CD14-positive monocyte (primary cell): Measurements from ENCODE around the gene B4GALNT4. TPM values are rescaled to one million over a fixed set of nuclear protein-coding genes. Genes with fewer than 3 reads are reported as not detected.
A peak's percentile ranks its signal among the peaks of the same experiment; 100 is the strongest.

Experiments
- DNase-seq, 3 donors: peaks; one replicate each; pipeline ENCODE4 v3.0.0-alpha.2; 2011 to 2022
- H2AFZ ChIP-seq: 2 replicates; pipeline ENCODE4 v1.6.0; 2012; ENCODE audit warnings: mild to moderate bottlenecking, low read depth, low read length, inconsistent platforms; ENCODE audit not compliant: insufficient read depth, poor library complexity, severe bottlenecking
- H3K27ac ChIP-seq, 2 donors: 1 replicate in 1 of 2; 2 replicates in 1 of 2; pipeline ENCODE4 v1.5.1; 2012 to 2013; ENCODE audit warnings: low read length in 2 of 2, control low read depth in 1 of 2, inconsistent platforms in 1 of 2, low read depth in 1 of 2, mild to moderate bottlenecking in 1 of 2
- H3K27me3 ChIP-seq, 2 donors: one replicate each; pipeline versions ENCODE4 v1.6.0 to v1.6.1; 2011 to 2013; ENCODE audit warnings: low read length in 2 of 2; ENCODE audit not compliant: control insufficient read depth in 2 of 2, insufficient read depth in 2 of 2
- H3K36me3 ChIP-seq, 2 donors: replicated peaks in 1 of 2; 1 replicate in 1 of 2; 2 replicates in 1 of 2; pipeline versions ENCODE4 v1.5.1 to v1.6.1; 2012 to 2013; ENCODE audit warnings: low read length in 2 of 2, control low read depth in 1 of 2, inconsistent platforms in 1 of 2, mild to moderate bottlenecking in 1 of 2; ENCODE audit not compliant: insufficient read depth in 2 of 2, control insufficient read depth in 1 of 2
- H3K4me1 ChIP-seq, 2 donors: 1 replicate in 1 of 2; 2 replicates in 1 of 2; pipeline versions ENCODE4 v1.5.1 to v1.6.1; 2012 to 2013; ENCODE audit warnings: low read length in 2 of 2, control low read depth in 1 of 2, inconsistent platforms in 1 of 2, mild to moderate bottlenecking in 1 of 2, moderate library complexity in 1 of 2; ENCODE audit not compliant: insufficient read depth in 2 of 2, control insufficient read depth in 1 of 2
- H3K4me2 ChIP-seq: replicated peaks from 2 replicates; pipeline ENCODE3; 2012; ENCODE audit warnings: low read length, moderate library complexity, mild to moderate bottlenecking; ENCODE audit not compliant: poor library complexity, severe bottlenecking; ENCODE audit errors: extremely low read depth
- H3K4me3 ChIP-seq, 3 experiments: fragments of 200-600 bp in 1 of 3; sonication (generic) in 1 of 3; replicated peaks in 1 of 3; 1 replicate in 2 of 3; 2 replicates in 1 of 3; pipeline ENCODE4 v1.5.1; 2011 to 2013; ENCODE audit warnings: low read length in 3 of 3, mild to moderate bottlenecking in 3 of 3, control low read depth in 2 of 3, low read depth in 2 of 3, inconsistent platforms in 1 of 3, moderate library complexity in 1 of 3
- H3K79me2 ChIP-seq: 2 replicates; pipeline ENCODE4 v1.6.0; 2012; ENCODE audit warnings: mild to moderate bottlenecking, control low read depth, inconsistent platforms, low read length, moderate library complexity; ENCODE audit not compliant: insufficient read depth
- H3K9ac ChIP-seq: 2 replicates; pipeline ENCODE4 v1.6.0; 2017; ENCODE audit warnings: low read length, mild to moderate bottlenecking; ENCODE audit not compliant: insufficient read depth, poor library complexity, severe bottlenecking
- H3K9me3 ChIP-seq, 2 donors: replicated peaks in 1 of 2; 1 replicate in 1 of 2; 2 replicates in 1 of 2; pipeline versions ENCODE4 v1.5.1 to v1.6.1; 2012 to 2013; ENCODE audit warnings: low read length in 2 of 2, control low read depth in 1 of 2; ENCODE audit not compliant: control insufficient read depth in 1 of 2, insufficient read depth in 1 of 2
- H4K20me1 ChIP-seq: 2 replicates; pipeline ENCODE4 v1.6.0; 2012; ENCODE audit warnings: mild to moderate bottlenecking, low read length, control low read depth, moderate library complexity; ENCODE audit not compliant: insufficient read depth
- H3K27ac Mint-ChIP-seq, 7 donors: one replicate each; pipeline ENCODE4 v1.8.0; 2020; ENCODE audit warnings: mild to moderate bottlenecking in 7 of 7, mixed read lengths in 7 of 7, moderate library complexity in 6 of 7, inconsistent platforms in 2 of 7
- H3K27me3 Mint-ChIP-seq, 3 donors: one replicate each; pipeline ENCODE4 v1.8.0; 2021 to 2022; ENCODE audit warnings: low read depth in 3 of 3, mild to moderate bottlenecking in 3 of 3, mixed read lengths in 3 of 3, moderate library complexity in 3 of 3, inconsistent platforms in 1 of 3
- H3K36me3 Mint-ChIP-seq, 2 donors: one replicate each; pipeline ENCODE4 v1.8.0; 2020; ENCODE audit warnings: mixed read lengths in 2 of 2, inconsistent platforms in 1 of 2, mild to moderate bottlenecking in 1 of 2
- H3K4me1 Mint-ChIP-seq: one replicate; pipeline ENCODE4 v1.8.0; 2020; ENCODE audit warnings: mild to moderate bottlenecking, mixed read lengths
- H3K4me3 Mint-ChIP-seq, 2 donors: one replicate each; pipeline ENCODE4 v1.8.0; 2020; ENCODE audit warnings: mild to moderate bottlenecking in 2 of 2, mixed read lengths in 2 of 2, moderate library complexity in 1 of 2
- H3K9me3 Mint-ChIP-seq, 7 donors: one replicate each; pipeline ENCODE4 v1.8.0; 2020 to 2022; ENCODE audit warnings: mixed read lengths in 7 of 7, mild to moderate bottlenecking in 6 of 7, moderate library complexity in 6 of 7, inconsistent platforms in 2 of 7
- WGBS: methylation state at CpG from one replicate; pipeline ENCODE4 v1.1.5; 2013; ENCODE audit warnings: missing lambda C conversion rate; ENCODE audit not compliant: insufficient coverage; 5-methylcytosine and 5-hydroxymethylcytosine counted together
- intact Hi-C, 2 donors: fragments of 100-400 bp; cut with micrococcal nuclease; formaldehyde crosslinking; loops; one replicate each; pipeline versions ENCODE4 v1.15.0 to v1.15.1; 2023
- polyA plus RNA-seq, 3 donors: library from polyadenylated mRNA; depleted of rRNA in 1 of 3; unstranded in 2 of 3; stranded (reverse) in 1 of 3; fragments of 300-500 nt in 2 of 3; fragments of >200 nt in 1 of 3; fragmentation: Illumina TruSeq in 2 of 3; gene quantifications; 1 replicate in 2 of 3; 2 replicates in 1 of 3; pipeline ENCODE4 v1.2.3, GENCODE V29; 2012 to 2021
- TF ChIP-seq, protein P1 (sequence below): fragments of 200-600 bp; IDR thresholded peaks from one replicate; pipeline ENCODE4 v1.8.0; 2022; ENCODE audit warnings: antibody characterized with exemption, mild to moderate bottlenecking

Gene B4GALNT4
- polyA plus RNA-seq, 3 donors, result not detected

- Histone ChIP-seq H3K79me2 (no peaks in the 10 kb centered on the region), H3K36me3 (peaks cover 0 to 2% of the 10 kb centered on the region in 2 donors), H3K27me3 (no peaks in the 10 kb centered on the region), H4K20me1 (peaks cover 2% of the 10 kb centered on the region), H3K4me2 (no peak overlapping the region), H3K9me3 (peaks cover 4 to 6% of the 10 kb centered on the region in 2 donors), H3K9ac (no peak overlapping the region), H2AFZ (no peak overlapping the region), H3K4me3 (no peak overlapping the region), H3K27ac (no peak overlapping the region), H3K4me1 (peaks cover 15 to 21% of the 10 kb centered on the region in 2 donors)
- peak overlapping the region in 5 of 7 donors; percentile 28 to 68 (median 46) for H3K27ac Mint-ChIP-seq
- no peaks in the 10 kb centered on the region for H3K36me3 Mint-ChIP-seq
- intact Hi-C loops, result loop anchor here in 1 of 2 donors (5.0 kb wide), 2 partner anchors 103 to 167 kb away; partner anchors contain the start of genes PSMD13, RNH1 and SIRT3
- DNase-seq, result no peak
- peaks cover 7% of the 10 kb centered on the region for H3K4me1 Mint-ChIP-seq
- TF ChIP-seq, protein P1, sequence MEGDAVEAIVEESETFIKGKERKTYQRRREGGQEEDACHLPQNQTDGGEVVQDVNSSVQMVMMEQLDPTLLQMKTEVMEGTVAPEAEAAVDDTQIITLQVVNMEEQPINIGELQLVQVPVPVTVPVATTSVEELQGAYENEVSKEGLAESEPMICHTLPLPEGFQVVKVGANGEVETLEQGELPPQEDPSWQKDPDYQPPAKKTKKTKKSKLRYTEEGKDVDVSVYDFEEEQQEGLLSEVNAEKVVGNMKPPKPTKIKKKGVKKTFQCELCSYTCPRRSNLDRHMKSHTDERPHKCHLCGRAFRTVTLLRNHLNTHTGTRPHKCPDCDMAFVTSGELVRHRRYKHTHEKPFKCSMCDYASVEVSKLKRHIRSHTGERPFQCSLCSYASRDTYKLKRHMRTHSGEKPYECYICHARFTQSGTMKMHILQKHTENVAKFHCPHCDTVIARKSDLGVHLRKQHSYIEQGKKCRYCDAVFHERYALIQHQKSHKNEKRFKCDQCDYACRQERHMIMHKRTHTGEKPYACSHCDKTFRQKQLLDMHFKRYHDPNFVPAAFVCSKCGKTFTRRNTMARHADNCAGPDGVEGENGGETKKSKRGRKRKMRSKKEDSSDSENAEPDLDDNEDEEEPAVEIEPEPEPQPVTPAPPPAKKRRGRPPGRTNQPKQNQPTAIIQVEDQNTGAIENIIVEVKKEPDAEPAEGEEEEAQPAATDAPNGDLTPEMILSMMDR, result no peak
- 97% methylated on average over 7 of the region's 14 CpGs for WGBS
- H3K27me3 Mint-ChIP-seq, result peaks cover 1 to 17% (median 3%) of the 10 kb centered on the region in 3 donors
- H3K4me3 Mint-ChIP-seq, result no peak overlapping the region
- H3K9me3 Mint-ChIP-seq, result peaks cover 0 to 6% (median 3%) of the 10 kb centered on the region in 7 donors
Observed at GRCh38 chr11:404551-405264, 35.4 kb downstream of the B4GALNT4 start.

DNA sequence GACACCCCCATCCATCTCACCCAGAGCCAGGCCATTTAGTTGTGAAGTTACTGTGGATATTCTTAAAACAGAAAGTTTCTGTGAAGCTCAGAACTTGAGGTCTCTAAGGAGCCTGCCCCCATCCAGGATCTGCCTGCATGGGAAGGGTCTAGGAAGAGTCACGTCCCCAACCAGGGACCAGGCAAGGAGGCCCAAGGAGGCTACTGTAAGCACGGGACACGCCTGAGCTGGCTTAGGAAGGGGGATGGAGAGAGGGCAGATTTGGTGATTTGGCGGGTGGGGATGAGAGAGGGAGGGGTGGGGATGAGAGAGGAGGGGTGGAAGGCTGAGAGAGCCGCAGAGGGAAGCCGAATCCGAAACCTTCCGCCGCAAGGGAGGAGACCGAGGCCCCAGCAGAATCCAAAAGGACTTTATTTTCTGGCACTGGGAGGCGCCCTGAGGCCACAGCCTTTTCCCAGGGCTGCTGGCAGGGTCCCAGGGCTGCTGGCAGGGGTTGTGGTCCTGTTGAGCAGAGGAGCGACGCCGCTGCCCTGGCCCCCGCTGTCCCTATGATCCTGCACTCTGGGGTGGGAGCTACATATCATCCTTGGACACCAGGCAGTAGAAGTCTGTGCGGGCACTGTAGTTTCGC is 36.1 kb downstream of the B4GALNT4 start:
- Histone ChIP-seq H3K4me1 (peaks cover 15 to 21% of the 10 kb centered on the region in 2 donors), H3K79me2 (no peaks in the 10 kb centered on the region), H3K4me3 (no peak overlapping the region), H3K9me3 (no peaks in the 10 kb centered on the region), H3K27me3 (no peaks in the 10 kb centered on the region), H3K36me3 (peaks cover 0 to 2% of the 10 kb centered on the region in 2 donors), H3K9ac (no peak overlapping the region), H3K27ac (no peak overlapping the region), H2AFZ (no peak overlapping the region), H3K4me2 (no peak overlapping the region), H4K20me1 (peaks cover 4% of the 10 kb centered on the region)
- peaks cover 0 to 12% (median 1%) of the 10 kb centered on the region in 3 donors for H3K27me3 Mint-ChIP-seq
- peaks cover 7% of the 10 kb centered on the region for H3K4me1 Mint-ChIP-seq
- 87% methylated on average over 16 of the region's 17 CpGs for WGBS
- no peaks in the 10 kb centered on the region for H3K36me3 Mint-ChIP-seq
- peak overlapping the region in 1 of 2 donors; percentile 30 for H3K4me3 Mint-ChIP-seq
- TF ChIP-seq, protein P1, result no peak
- DNase-seq, result no peak
- H3K27ac Mint-ChIP-seq, result peak overlapping the region in 3 of 7 donors; percentile 37 to 73 (median 63)
- no peaks in the 10 kb centered on the region for H3K9me3 Mint-ChIP-seq
- intact Hi-C loops, result loop anchor here in 1 of 2 donors (5.0 kb wide), 2 partner anchors 102 to 168 kb away; partner anchors contain the start of genes PSMD13, RNH1 and SIRT3
